Ishikawa (cell line): ENCODE measurements around the gene ZNF93.

ENCODE experiments used
- YY1 ChIP-seq: IDR thresholded peaks from 2 replicates; pipeline ENCODE4 v1.6.1; 2012; ENCODE audit warnings: low read depth
- TF ChIP-seq, protein P1 (sequence below): IDR thresholded peaks from 2 replicates; pipeline ENCODE4 v1.6.1; 2012; ENCODE audit warnings: low read depth, mild to moderate bottlenecking

DNA sequence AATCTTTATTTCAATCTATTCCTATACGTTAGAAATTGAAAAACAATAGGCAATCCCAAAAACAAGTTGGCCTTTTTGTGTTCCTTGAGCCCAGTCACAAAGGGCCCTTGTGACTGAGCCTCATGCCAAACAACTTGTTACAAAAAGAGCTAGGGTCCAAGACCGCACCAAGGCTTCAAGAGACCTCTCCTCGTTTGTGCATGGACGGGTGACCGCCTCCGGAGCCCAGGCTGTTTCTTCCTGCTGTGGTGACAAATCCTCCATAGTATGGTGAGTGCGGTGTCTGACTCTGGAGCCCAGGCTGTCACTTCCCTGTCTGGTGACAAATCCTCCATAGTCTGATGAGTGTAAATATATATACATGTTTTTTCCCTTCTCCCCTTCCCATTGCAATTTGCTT lies 63.7 kb downstream of the ZNF93 start:
- TF ChIP-seq YY1 = no peak
- TF ChIP-seq, protein P1, sequence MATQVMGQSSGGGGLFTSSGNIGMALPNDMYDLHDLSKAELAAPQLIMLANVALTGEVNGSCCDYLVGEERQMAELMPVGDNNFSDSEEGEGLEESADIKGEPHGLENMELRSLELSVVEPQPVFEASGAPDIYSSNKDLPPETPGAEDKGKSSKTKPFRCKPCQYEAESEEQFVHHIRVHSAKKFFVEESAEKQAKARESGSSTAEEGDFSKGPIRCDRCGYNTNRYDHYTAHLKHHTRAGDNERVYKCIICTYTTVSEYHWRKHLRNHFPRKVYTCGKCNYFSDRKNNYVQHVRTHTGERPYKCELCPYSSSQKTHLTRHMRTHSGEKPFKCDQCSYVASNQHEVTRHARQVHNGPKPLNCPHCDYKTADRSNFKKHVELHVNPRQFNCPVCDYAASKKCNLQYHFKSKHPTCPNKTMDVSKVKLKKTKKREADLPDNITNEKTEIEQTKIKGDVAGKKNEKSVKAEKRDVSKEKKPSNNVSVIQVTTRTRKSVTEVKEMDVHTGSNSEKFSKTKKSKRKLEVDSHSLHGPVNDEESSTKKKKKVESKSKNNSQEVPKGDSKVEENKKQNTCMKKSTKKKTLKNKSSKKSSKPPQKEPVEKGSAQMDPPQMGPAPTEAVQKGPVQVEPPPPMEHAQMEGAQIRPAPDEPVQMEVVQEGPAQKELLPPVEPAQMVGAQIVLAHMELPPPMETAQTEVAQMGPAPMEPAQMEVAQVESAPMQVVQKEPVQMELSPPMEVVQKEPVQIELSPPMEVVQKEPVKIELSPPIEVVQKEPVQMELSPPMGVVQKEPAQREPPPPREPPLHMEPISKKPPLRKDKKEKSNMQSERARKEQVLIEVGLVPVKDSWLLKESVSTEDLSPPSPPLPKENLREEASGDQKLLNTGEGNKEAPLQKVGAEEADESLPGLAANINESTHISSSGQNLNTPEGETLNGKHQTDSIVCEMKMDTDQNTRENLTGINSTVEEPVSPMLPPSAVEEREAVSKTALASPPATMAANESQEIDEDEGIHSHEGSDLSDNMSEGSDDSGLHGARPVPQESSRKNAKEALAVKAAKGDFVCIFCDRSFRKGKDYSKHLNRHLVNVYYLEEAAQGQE = no peak
